Tibial nerve (tissue), 4 donors: ENCODE results near the gene KNG1. TPM values are rescaled to one million over a fixed set of nuclear protein-coding genes. Genes with fewer than 3 reads are reported as not detected.

Source experiments
- DNase-seq, 2 donors: peaks; one replicate each; pipeline ENCODE4 v3.0.0-alpha.2; 2019; ENCODE audit warnings: low spot score in 2 of 2
- H3K27ac ChIP-seq, 4 donors: fragments of 200-600 bp; sonication (generic) in 3 of 4; one replicate each; pipeline ENCODE4 v1.5.1; 2017 to 2019; ENCODE audit warnings: mild to moderate bottlenecking in 1 of 4
- H3K27me3 ChIP-seq, 2 donors: fragments of 200-600 bp; sonication (generic) in 1 of 2; one replicate each; pipeline versions ENCODE4 v1.5.1 to v1.6.0; 2017 to 2019
- H3K36me3 ChIP-seq, 3 donors: fragments of 200-600 bp; sonication (generic); one replicate each; pipeline ENCODE4 v1.5.1; 2018 to 2019
- H3K4me1 ChIP-seq, 4 donors: fragments of 200-600 bp; sonication (generic) in 3 of 4; one replicate each; pipeline ENCODE4 v1.5.1; 2017 to 2019
- H3K4me3 ChIP-seq, 4 donors: fragments of 200-600 bp; sonication (generic) in 3 of 4; one replicate each; pipeline ENCODE4 v1.5.1; 2017 to 2019; ENCODE audit warnings: mild to moderate bottlenecking in 1 of 4, moderate library complexity in 1 of 4
- H3K9me3 ChIP-seq, 4 donors: fragments of 200-600 bp; sonication (generic) in 3 of 4; one replicate each; pipeline ENCODE4 v1.5.1; 2017 to 2019
- EP300 ChIP-seq, 2 donors: sonication (generic); formaldehyde crosslinking; IDR thresholded peaks; one replicate each; pipeline ENCODE4 v1.6.1; 2017; ENCODE audit warnings: antibody characterized with exemption in 2 of 2, mild to moderate bottlenecking in 1 of 2
- POLR2A ChIP-seq, 2 donors: fragments of 450-650 bp; IDR thresholded peaks; one replicate each; pipeline ENCODE4 v1.6.1; 2017; ENCODE audit warnings: antibody characterized with exemption in 2 of 2, mild to moderate bottlenecking in 2 of 2, moderate library complexity in 2 of 2
- WGBS, 2 donors: methylation state at CpG; one replicate each; pipeline ENCODE4 v1.1.5; 2018; 5-methylcytosine and 5-hydroxymethylcytosine counted together
- total RNA-seq, 4 donors: library from RNA; depleted of rRNA; stranded (reverse); fragments of >200 nt; gene quantifications; one replicate each; pipeline ENCODE4 v1.1.0, GENCODE V29; 2016
- TF ChIP-seq, protein P1 (sequence below), 5 experiments: fragments of 200-600 bp in 3 of 5; fragments of 450-650 bp in 2 of 5; sonication (generic) in 3 of 5; IDR thresholded peaks; one replicate each; pipeline ENCODE4 v1.5.1; 2016 to 2019; ENCODE audit warnings: antibody characterized with exemption in 5 of 5, mild to moderate bottlenecking in 3 of 5, moderate library complexity in 2 of 5

KNG1 gene
- total RNA-seq, 4 donors from 2014 or later: not detected

DNA sequence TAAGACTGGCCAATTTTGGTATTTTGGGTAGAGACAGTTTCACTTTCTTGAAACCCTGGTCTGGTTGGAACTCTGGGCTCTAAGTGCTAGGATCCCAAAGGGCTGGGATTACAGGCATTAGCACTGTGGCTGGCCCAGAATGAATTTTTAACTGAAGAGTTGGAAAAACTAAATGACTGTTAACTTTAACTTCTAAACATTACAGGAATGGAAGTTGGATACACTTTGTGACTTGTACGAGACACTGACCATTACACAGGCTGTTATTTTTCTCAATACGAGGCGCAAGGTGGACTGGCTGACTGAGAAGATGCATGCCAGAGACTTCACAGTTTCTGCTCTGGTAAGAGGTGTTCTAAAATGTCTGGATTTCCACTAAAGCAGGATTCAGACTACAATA is 69.8 kb downstream of the KNG1 start:
- TF ChIP-seq POLR2A (IDR thresholded peaks at IDR 0.05) (no peak), EP300 (IDR thresholded peaks at IDR 0.05) (no peak)
- TF ChIP-seq, protein P1, sequence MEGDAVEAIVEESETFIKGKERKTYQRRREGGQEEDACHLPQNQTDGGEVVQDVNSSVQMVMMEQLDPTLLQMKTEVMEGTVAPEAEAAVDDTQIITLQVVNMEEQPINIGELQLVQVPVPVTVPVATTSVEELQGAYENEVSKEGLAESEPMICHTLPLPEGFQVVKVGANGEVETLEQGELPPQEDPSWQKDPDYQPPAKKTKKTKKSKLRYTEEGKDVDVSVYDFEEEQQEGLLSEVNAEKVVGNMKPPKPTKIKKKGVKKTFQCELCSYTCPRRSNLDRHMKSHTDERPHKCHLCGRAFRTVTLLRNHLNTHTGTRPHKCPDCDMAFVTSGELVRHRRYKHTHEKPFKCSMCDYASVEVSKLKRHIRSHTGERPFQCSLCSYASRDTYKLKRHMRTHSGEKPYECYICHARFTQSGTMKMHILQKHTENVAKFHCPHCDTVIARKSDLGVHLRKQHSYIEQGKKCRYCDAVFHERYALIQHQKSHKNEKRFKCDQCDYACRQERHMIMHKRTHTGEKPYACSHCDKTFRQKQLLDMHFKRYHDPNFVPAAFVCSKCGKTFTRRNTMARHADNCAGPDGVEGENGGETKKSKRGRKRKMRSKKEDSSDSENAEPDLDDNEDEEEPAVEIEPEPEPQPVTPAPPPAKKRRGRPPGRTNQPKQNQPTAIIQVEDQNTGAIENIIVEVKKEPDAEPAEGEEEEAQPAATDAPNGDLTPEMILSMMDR (IDR thresholded peaks at IDR 0.05): no peak
- Histone ChIP-seq H3K27ac (no peak overlapping the region), H3K9me3 (no peaks in the 10 kb centered on the region), H3K27me3 (no peaks in the 10 kb centered on the region), H3K36me3 (peaks cover 14 to 71% (median 33%) of the 10 kb centered on the region in 3 donors), H3K4me1 (peaks cover 5 to 60% (median 28%) of the 10 kb centered on the region in 4 donors), H3K4me3 (no peak overlapping the region)
- DNase-seq: no peak
- WGBS, 2 donors: 69 to 78% methylated on average over 3 of the region's 3 CpGs

DNA sequence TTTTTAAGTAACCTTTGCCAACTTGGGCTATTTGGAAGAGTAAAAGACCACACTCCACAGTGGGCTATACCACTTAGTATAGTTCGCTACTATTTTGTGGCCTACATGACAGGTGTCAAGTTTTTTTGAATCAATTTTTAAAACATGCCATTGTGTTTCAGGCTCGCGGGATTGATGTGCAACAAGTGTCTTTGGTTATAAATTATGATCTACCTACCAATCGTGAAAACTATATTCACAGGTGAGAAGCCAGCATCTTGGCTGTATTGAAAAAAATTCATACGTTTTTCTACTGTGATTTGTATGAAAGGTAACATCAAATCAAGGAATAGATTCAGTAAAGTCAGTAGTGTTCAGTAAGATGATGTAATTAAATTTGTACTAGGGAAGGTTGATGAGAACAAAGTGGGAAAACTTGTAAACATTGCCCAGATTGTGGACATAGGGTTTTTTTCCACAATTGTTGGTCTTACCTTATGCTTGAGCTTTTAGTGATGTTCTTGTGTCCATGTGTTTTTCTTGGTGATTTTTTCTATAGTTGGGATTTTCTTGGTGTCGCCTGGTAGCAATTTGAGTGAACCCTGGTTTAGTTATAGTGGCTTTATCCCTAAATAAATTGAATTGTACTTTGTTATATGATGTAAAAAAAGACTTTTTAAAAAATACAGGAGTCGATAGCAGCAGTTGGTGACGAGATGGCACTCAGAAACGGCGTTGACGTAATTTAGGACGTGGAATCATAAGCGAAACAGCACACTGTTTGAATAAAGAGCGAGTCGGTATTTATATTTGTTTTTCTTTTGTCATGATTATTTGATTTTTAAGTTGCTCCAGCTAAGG is 70.7 kb downstream of the KNG1 start:
- peaks cover 5 to 56% (median 28%) of the 10 kb centered on the region in 4 donors for H3K4me1 ChIP-seq
- H3K27ac ChIP-seq: no peak overlapping the region
- H3K9me3 ChIP-seq: no peaks in the 10 kb centered on the region
- H3K36me3 ChIP-seq: peaks cover 14 to 80% (median 33%) of the 10 kb centered on the region in 3 donors
- H3K4me3 ChIP-seq: no peak overlapping the region
- 84% methylated on average over 15 of the region's 15 CpGs for WGBS, 2 donors
- no peaks in the 10 kb centered on the region for H3K27me3 ChIP-seq
- TF ChIP-seq POLR2A (IDR thresholded peaks at IDR 0.05) (no peak), EP300 (IDR thresholded peaks at IDR 0.05) (no peak)
- TF ChIP-seq, protein P1 (IDR thresholded peaks at IDR 0.05): no peak
- DNase-seq: no peak

DNA sequence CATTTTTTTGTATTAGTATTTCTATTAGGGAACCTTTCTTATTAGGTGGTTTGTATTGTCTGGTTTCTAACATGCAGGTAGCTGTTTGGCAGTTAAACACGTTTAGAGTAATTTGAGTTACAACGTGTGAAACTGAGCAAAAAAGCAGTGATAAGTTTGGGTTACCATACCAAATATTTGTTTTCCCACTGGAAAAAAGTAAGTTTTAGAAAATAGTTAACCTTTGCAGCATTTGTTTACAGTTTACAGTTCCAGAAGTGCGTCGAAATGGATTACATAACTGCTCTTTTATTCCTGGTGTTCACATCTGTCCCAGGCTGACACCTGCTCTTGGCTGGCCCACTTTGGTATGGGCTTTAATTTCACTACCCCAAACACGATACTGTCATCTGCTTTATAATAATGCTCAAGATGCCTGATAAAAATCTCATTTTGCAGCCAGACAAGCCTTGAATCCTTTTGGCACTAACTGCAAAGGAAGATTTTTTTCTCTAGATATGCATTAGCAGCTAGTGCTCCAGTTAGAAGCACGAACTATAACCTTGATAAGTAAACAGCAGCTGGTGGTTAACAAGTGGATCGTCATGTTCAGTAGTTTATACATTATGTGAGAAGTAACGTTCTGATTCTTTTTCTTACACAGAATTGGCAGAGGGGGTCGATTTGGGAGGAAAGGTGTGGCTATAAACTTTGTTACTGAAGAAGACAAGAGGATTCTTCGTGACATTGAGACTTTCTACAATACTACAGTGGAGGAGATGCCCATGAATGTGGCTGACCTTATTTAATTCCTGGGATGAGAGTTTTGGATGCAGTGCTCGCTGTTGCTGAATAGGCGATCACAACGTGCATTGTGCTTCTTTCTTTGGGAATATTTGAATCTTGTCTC is 71.6 kb downstream of the KNG1 start:
- DNase-seq: no peak
- peaks cover 14 to 80% (median 33%) of the 10 kb centered on the region in 3 donors for H3K36me3 ChIP-seq
- H3K27ac ChIP-seq: no peak overlapping the region
- peaks cover 5 to 56% (median 28%) of the 10 kb centered on the region in 4 donors for H3K4me1 ChIP-seq
- WGBS, 2 donors: 61 to 64% methylated on average over 13 of the region's 13 CpGs
- TF ChIP-seq, protein P1 (IDR thresholded peaks at IDR 0.05): no peak
- no peak for TF ChIP-seq EP300 (IDR thresholded peaks at IDR 0.05)
- TF ChIP-seq POLR2A (IDR thresholded peaks at IDR 0.05): no peak
- no peaks in the 10 kb centered on the region for H3K27me3 ChIP-seq
- H3K9me3 ChIP-seq: no peaks in the 10 kb centered on the region
- H3K4me3 ChIP-seq: no peak overlapping the region

DNA sequence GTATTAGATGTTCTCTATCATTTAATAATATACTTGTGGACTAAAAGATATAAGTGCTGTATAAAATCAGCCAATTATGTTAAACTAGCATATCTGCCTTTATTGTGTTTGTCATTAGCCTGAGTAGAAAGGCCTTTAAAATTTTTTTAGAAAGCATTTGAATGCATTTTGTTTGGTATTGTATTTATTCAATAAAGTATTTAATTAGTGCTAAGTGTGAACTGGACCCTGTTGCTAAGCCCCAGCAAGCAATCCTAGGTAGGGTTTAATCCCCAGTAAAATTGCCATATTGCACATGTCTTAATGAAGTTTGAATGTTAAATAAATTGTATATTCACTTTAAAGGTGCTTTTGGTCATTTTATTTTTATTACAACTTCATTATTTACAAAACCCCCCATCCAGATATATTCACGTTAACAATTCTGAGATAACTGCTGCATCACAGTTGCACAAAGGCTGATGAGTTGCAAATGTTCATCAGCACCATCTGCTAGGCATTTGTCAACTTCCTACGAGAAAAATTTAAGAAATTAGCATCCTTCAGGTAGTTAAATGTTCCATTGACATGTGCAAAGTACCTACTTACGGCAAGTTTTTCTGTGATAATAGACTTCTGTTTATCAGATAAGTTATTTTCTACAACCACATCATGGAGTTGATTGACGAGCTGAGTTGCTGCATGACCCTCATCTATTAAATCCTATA is 72.5 kb downstream of the KNG1 start:
- 48 to 58% methylated on average over 4 of the region's 4 CpGs for WGBS, 2 donors
- Histone ChIP-seq H3K4me1 (peaks cover 5 to 54% (median 26%) of the 10 kb centered on the region in 4 donors), H3K9me3 (no peaks in the 10 kb centered on the region), H3K27me3 (no peaks in the 10 kb centered on the region), H3K4me3 (no peak overlapping the region), H3K27ac (no peak overlapping the region), H3K36me3 (peaks cover 14 to 83% (median 29%) of the 10 kb centered on the region in 3 donors)
- no peak for DNase-seq
- TF ChIP-seq, protein P1 (IDR thresholded peaks at IDR 0.05): no peak
- TF ChIP-seq EP300 (IDR thresholded peaks at IDR 0.05) (no peak), POLR2A (IDR thresholded peaks at IDR 0.05) (no peak)
